HepG2 (cell line): Measurements from ENCODE around the gene C16orf95. TPM values are rescaled to one million over a fixed set of nuclear protein-coding genes. Genes with fewer than 3 reads are reported as not detected.

Experiments used
- CEBPB ChIP-seq: IDR thresholded peaks from 2 replicates; pipeline ENCODE4 v1.6.1; 2011; ENCODE audit warnings: low read depth, low read length, improper control_type of control experiment, borderline replicate concordance
- FOSL1 ChIP-seq: sonication (generic); formaldehyde crosslinking; IDR thresholded peaks from 2 replicates; pipeline ENCODE4 v1.9.0; 2021; ENCODE audit warnings: missing genetic modification reagents, borderline replicate concordance
- KLF11 ChIP-seq: IDR thresholded peaks from 2 replicates; pipeline ENCODE4 v1.6.1; 2016; ENCODE audit warnings: missing compliant biosample characterization
- MAF1 ChIP-seq: sonication (generic); formaldehyde crosslinking; IDR thresholded peaks from 2 replicates; pipeline ENCODE4 v1.5.0; 2020; ENCODE audit warnings: missing genetic modification reagents, borderline replicate concordance
- MED1 ChIP-seq: sonication (generic); formaldehyde crosslinking; IDR thresholded peaks from 2 replicates; pipeline ENCODE4 v1.4.0; 2020; ENCODE audit warnings: missing genetic modification reagents
- MEF2D ChIP-seq: sonication (generic); formaldehyde crosslinking; IDR thresholded peaks from 2 replicates; pipeline ENCODE4 v1.5.1; 2020; ENCODE audit warnings: mild to moderate bottlenecking, missing genetic modification reagents
- NR1H2 ChIP-seq: sonication (generic); formaldehyde crosslinking; IDR thresholded peaks from 2 replicates; pipeline ENCODE4 v1.8.1; 2022; ENCODE audit warnings: low read depth, missing genetic modification reagents, borderline replicate concordance
- NR2F6 ChIP-seq, 2 experiments: IDR thresholded peaks; 2 replicates each; pipeline ENCODE4 v1.6.1; 2016; ENCODE audit warnings: antibody characterized with exemption in 1 of 2, mild to moderate bottlenecking in 1 of 2
- RARA ChIP-seq: IDR thresholded peaks from 2 replicates; pipeline ENCODE4 v1.6.1; 2016; ENCODE audit warnings: missing genetic modification reagents, missing compliant biosample characterization
- SRF ChIP-seq: IDR thresholded peaks from 2 replicates; pipeline ENCODE4 v1.6.1; 2011; ENCODE audit warnings: mild to moderate bottlenecking, low read depth, low read length, moderate library complexity
- TRIM24 ChIP-seq: sonication (generic); formaldehyde crosslinking; IDR thresholded peaks from 2 replicates; pipeline ENCODE4 v1.8.0; 2022; ENCODE audit warnings: mild to moderate bottlenecking, missing genetic modification reagents
- ZNF776 ChIP-seq: sonication (generic); formaldehyde crosslinking; IDR thresholded peaks from 2 replicates; pipeline ENCODE4 v1.4.0; 2020; ENCODE audit warnings: mild to moderate bottlenecking, missing genetic modification reagents
- ZNF781 ChIP-seq: sonication (generic); formaldehyde crosslinking; IDR thresholded peaks from 2 replicates; pipeline ENCODE4 v1.5.1; 2020; ENCODE audit warnings: borderline replicate concordance, mild to moderate bottlenecking, missing genetic modification reagents; ENCODE audit errors: not compliant biosample characterization
- polyA plus RNA-seq, 8 experiments: library from polyadenylated mRNA; depleted of rRNA in 3 of 8; stranded (reverse) in 7 of 8; unstranded in 1 of 8; fragments of >200 nt; fragmentation: Illumina TruSeq in 4 of 8; extraction: Trizol in 4 of 8; gene quantifications; 2 replicates each; pipeline versions ENCODE4 v1.2.1 to v1.2.3, GENCODE V29; 2011 to 2016; ENCODE audit warnings: low read depth in 4 of 8, missing spikeins in 1 of 8, mixed read lengths in 1 of 8; ENCODE audit not compliant: insufficient read depth in 1 of 8
- total RNA-seq, 5 experiments: library from RNA; depleted of rRNA; stranded (reverse); fragments of >200 nt; fragmentation: Illumina TruSeq; extraction: Trizol; gene quantifications; 2 replicates each; pipeline ENCODE4 v1.2.3, GENCODE V29; 2016; ENCODE audit warnings: low read depth in 1 of 5
- TF ChIP-seq, protein P1 (sequence below): IDR thresholded peaks from 2 replicates; pipeline ENCODE4 v1.4.0; 2020; ENCODE audit warnings: mild to moderate bottlenecking, missing genetic modification reagents
- TF ChIP-seq, protein P2 (sequence below): sonication (generic); formaldehyde crosslinking; IDR thresholded peaks from 2 replicates; pipeline ENCODE4 v1.9.0; 2021; ENCODE audit warnings: missing genetic modification reagents, borderline replicate concordance
- TF ChIP-seq, protein P3 (sequence below): IDR thresholded peaks from 2 replicates; pipeline ENCODE4 v1.6.1; 2016; ENCODE audit warnings: low read depth, borderline replicate concordance
- TF ChIP-seq, protein P4 (sequence below): sonication (generic); formaldehyde crosslinking; IDR thresholded peaks from 2 replicates; pipeline ENCODE4 v1.8.0; 2022; ENCODE audit warnings: mild to moderate bottlenecking, missing genetic modification reagents, moderate library complexity
- TF ChIP-seq, protein P5 (sequence below): sonication (generic); formaldehyde crosslinking; IDR thresholded peaks from 2 replicates; pipeline ENCODE4 v1.4.0; 2020; ENCODE audit warnings: missing genetic modification reagents, borderline replicate concordance

The C16orf95 gene
- total and polyA plus RNA-seq, 2 of the 13 experiments (the other 11 are each of a cell fraction or from before 2014, with no cell fraction given), result 2.8 to 8.6 TPM

DNA sequence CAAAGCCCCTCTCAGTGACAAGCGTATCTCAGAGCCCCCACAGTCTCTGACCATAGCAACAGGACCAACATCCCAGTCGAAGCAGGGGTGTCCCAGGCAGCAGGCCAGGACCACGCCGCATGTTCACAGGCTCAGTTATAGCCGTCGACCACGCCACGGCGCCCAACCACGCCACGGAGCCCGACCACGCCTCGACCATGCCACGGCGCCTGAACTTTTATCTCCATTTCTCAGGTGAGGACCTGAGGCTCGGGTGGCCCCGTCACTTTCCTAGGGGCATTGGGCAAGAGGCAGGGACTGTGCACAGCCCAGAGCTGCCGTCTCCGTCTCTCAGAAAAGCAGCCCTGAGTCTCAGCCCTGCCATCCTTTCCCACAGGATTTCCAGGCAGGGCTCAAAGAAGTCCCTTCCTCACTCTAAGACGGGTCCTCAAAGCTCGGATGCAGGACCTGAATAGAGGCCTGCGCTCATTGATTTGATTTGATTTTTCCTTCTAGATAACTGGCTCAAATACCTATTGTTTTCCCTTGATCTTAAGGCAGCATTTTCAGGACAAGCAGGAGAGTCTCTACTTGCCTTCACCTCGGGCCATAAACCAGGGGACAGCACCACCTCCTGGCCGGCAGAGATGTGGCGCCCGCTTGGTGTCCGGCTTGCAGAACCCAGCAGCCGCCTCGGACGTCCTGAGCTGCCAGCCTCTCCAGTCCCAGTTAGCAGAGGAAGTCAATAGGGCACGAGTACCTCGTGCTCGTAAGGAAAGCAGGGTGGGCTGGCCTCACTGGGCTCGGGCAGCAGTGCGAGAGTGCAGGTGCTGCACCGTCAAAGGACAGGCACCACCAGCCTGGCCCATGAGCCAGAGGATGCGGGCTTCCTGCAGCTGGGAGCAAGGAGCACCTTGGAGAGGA lies 38.8 kb downstream of the C16orf95 start (continued):
- TF ChIP-seq, protein P1, sequence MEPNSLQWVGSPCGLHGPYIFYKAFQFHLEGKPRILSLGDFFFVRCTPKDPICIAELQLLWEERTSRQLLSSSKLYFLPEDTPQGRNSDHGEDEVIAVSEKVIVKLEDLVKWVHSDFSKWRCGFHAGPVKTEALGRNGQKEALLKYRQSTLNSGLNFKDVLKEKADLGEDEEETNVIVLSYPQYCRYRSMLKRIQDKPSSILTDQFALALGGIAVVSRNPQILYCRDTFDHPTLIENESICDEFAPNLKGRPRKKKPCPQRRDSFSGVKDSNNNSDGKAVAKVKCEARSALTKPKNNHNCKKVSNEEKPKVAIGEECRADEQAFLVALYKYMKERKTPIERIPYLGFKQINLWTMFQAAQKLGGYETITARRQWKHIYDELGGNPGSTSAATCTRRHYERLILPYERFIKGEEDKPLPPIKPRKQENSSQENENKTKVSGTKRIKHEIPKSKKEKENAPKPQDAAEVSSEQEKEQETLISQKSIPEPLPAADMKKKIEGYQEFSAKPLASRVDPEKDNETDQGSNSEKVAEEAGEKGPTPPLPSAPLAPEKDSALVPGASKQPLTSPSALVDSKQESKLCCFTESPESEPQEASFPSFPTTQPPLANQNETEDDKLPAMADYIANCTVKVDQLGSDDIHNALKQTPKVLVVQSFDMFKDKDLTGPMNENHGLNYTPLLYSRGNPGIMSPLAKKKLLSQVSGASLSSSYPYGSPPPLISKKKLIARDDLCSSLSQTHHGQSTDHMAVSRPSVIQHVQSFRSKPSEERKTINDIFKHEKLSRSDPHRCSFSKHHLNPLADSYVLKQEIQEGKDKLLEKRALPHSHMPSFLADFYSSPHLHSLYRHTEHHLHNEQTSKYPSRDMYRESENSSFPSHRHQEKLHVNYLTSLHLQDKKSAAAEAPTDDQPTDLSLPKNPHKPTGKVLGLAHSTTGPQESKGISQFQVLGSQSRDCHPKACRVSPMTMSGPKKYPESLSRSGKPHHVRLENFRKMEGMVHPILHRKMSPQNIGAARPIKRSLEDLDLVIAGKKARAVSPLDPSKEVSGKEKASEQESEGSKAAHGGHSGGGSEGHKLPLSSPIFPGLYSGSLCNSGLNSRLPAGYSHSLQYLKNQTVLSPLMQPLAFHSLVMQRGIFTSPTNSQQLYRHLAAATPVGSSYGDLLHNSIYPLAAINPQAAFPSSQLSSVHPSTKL, result no peak
- TF ChIP-seq SRF (no peak), NR2F6 (IDR thresholded peaks at IDR 0.05) (no peak), NR2F6 (CRISPR knock-in tag; IDR thresholded peaks at IDR 0.05) (0 out of 2 replicates have a peak, but pooled peaks have one; percentile 41), KLF11 (CRISPR knock-in tag) (no peak), MAF1 (CRISPR knock-in tag) (no peak), CEBPB (no peak), MEF2D (CRISPR knock-in tag) (0 out of 2 replicates have a peak, but pooled peaks have one; percentile 25), ZNF776 (CRISPR knock-in tag) (no peak), FOSL1 (no peak), MED1 (no peak), ZNF781 (CRISPR knock-in tag) (no peak), TRIM24 (CRISPR knock-in tag) (no peak), NR1H2 (no peak), RARA (no peak)
- TF ChIP-seq, protein P2, sequence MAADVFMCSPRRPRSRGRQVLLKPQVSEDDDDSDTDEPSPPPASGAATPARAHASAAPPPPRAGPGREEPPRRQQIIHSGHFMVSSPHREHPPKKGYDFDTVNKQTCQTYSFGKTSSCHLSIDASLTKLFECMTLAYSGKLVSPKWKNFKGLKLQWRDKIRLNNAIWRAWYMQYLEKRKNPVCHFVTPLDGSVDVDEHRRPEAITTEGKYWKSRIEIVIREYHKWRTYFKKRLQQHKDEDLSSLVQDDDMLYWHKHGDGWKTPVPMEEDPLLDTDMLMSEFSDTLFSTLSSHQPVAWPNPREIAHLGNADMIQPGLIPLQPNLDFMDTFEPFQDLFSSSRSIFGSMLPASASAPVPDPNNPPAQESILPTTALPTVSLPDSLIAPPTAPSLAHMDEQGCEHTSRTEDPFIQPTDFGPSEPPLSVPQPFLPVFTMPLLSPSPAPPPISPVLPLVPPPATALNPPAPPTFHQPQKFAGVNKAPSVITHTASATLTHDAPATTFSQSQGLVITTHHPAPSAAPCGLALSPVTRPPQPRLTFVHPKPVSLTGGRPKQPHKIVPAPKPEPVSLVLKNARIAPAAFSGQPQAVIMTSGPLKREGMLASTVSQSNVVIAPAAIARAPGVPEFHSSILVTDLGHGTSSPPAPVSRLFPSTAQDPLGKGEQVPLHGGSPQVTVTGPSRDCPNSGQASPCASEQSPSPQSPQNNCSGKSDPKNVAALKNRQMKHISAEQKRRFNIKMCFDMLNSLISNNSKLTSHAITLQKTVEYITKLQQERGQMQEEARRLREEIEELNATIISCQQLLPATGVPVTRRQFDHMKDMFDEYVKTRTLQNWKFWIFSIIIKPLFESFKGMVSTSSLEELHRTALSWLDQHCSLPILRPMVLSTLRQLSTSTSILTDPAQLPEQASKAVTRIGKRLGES (CRISPR knock-in tag), result no peak
- TF ChIP-seq, protein P3, sequence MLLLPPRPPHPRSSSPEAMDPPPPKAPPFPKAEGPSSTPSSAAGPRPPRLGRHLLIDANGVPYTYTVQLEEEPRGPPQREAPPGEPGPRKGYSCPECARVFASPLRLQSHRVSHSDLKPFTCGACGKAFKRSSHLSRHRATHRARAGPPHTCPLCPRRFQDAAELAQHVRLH (CRISPR knock-in tag), result peak; percentile 72; the same call in 1 of the 2 replicates
- TF ChIP-seq, protein P4, sequence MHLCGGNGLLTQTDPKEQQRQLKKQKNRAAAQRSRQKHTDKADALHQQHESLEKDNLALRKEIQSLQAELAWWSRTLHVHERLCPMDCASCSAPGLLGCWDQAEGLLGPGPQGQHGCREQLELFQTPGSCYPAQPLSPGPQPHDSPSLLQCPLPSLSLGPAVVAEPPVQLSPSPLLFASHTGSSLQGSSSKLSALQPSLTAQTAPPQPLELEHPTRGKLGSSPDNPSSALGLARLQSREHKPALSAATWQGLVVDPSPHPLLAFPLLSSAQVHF, result no peak
- TF ChIP-seq, protein P5, sequence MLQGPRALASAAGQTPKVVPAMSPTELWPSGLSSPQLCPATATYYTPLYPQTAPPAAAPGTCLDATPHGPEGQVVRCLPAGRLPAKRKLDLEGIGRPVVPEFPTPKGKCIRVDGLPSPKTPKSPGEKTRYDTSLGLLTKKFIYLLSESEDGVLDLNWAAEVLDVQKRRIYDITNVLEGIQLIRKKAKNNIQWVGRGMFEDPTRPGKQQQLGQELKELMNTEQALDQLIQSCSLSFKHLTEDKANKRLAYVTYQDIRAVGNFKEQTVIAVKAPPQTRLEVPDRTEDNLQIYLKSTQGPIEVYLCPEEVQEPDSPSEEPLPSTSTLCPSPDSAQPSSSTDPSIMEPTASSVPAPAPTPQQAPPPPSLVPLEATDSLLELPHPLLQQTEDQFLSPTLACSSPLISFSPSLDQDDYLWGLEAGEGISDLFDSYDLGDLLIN (CRISPR knock-in tag), result no peak
